Endothelial cell of umbilical vein (primary cell): ENCODE measurements around the gene HMBS. TPM values are rescaled to one million over a fixed set of nuclear protein-coding genes. Genes with fewer than 3 reads are reported as not detected.
A peak's percentile ranks its signal among the peaks of the same experiment; 100 is the strongest.
"Not testable (repeated sequence)": the region's sequence is repeated elsewhere in the genome, so short reads cannot be mapped to it uniquely, and the experiment has no call there.

ENCODE experiments used
- BruUV-seq: library from RNA; stranded (reverse); fragments of 400-500 nt; replicated peaks from 2 replicates; lab custom pipeline; 2021; lab: Mats Ljungman, UMichigan
- CTCF ChIA-PET: fragments of 300-600, 350-600 bp; sonication (Branson Sonifier 250); formaldehyde crosslinking; loops from one replicate; lab custom pipeline; 2021; ENCODE audit warnings: antibody characterized with exemption, inconsistent platforms; lab: Charles Lee
- POLR2A ChIA-PET: fragments of 300-600, 350-600 bp; sonication (Branson Sonifier 250); formaldehyde crosslinking; loops from one replicate; lab custom pipeline; 2021; ENCODE audit warnings: antibody characterized with exemption, inconsistent platforms; lab: Charles Lee
- DNase-seq: peaks from one replicate; pipeline ENCODE4 v3.0.0-alpha.2; 2011; ENCODE audit warnings: low read depth, low spot score
- FAIRE-seq: peaks from 2 replicates; lab custom pipeline; 2011; peaks lifted over from hg19 to GRCh38; lab: Jason Lieb, UNC
- H2AFZ ChIP-seq: 2 replicates; pipeline ENCODE4 v1.6.0; 2012; ENCODE audit warnings: low read depth, low read length, control low read depth, inconsistent platforms
- H3K27ac ChIP-seq: 2 replicates; pipeline ENCODE4 v1.5.1; 2011; ENCODE audit warnings: low read depth, mild to moderate bottlenecking, control low read depth, low read length, moderate library complexity; ENCODE audit not compliant: insufficient read depth
- H3K27me3 ChIP-seq, 2 experiments: 2 replicates each; pipeline versions ENCODE4 v1.6.0 to v1.6.1; 2011; ENCODE audit warnings: low read length in 2 of 2, mixed read lengths in 1 of 2; ENCODE audit not compliant: control insufficient read depth in 2 of 2, insufficient read depth in 2 of 2
- H3K36me3 ChIP-seq, 2 experiments: 2 replicates in 1 of 2; 3 replicates in 1 of 2; pipeline ENCODE4 v1.5.1; 2011; ENCODE audit warnings: low read length in 2 of 2, mild to moderate bottlenecking in 1 of 2, moderate library complexity in 1 of 2; ENCODE audit not compliant: control insufficient read depth in 2 of 2, insufficient read depth in 2 of 2; ENCODE audit errors: extremely low read depth in 1 of 2
- H3K4me1 ChIP-seq: 3 replicates; pipeline ENCODE4 v1.5.1; 2011; ENCODE audit warnings: mild to moderate bottlenecking, low read length; ENCODE audit not compliant: control insufficient read depth, insufficient read depth; ENCODE audit errors: extremely low read depth
- H3K4me2 ChIP-seq: 2 replicates; pipeline ENCODE4 v1.6.1; 2011; ENCODE audit warnings: low read length, control low read depth, mixed read lengths; ENCODE audit not compliant: insufficient read depth
- H3K4me3 ChIP-seq, 3 experiments: fragments of 200-600 bp in 1 of 3; sonication (generic), shearing (Covaris generic) in 1 of 3; replicated peaks in 1 of 3; 2 replicates each; pipeline ENCODE4 v1.5.1; 2011 to 2016; ENCODE audit warnings: control low read depth in 3 of 3, low read length in 3 of 3, mild to moderate bottlenecking in 2 of 3, inconsistent platforms in 1 of 3, low read depth in 1 of 3, moderate library complexity in 1 of 3; ENCODE audit not compliant: insufficient read depth in 1 of 3
- H3K79me2 ChIP-seq: 2 replicates; pipeline ENCODE4 v1.6.0; 2012; ENCODE audit warnings: low read length, inconsistent platforms; ENCODE audit not compliant: control insufficient read depth, insufficient read depth
- H3K9ac ChIP-seq: replicated peaks from 2 replicates; pipeline ENCODE3; 2011; ENCODE audit warnings: low read length, control low read depth; ENCODE audit not compliant: insufficient read depth; ENCODE audit errors: extremely low read depth
- H3K9me1 ChIP-seq: replicated peaks from 3 replicates; pipeline ENCODE4 v1.6.0; 2011; ENCODE audit warnings: mild to moderate bottlenecking, low read length; ENCODE audit not compliant: control insufficient read depth, insufficient read depth; ENCODE audit errors: extremely low read depth
- H3K9me3 ChIP-seq: replicated peaks from 2 replicates; pipeline ENCODE4 v1.5.1; 2012; ENCODE audit warnings: low read length, inconsistent platforms; ENCODE audit not compliant: control insufficient read depth, insufficient read depth
- H4K20me1 ChIP-seq: replicated peaks from 2 replicates; pipeline ENCODE3; 2011; ENCODE audit warnings: mild to moderate bottlenecking, low read length; ENCODE audit not compliant: control insufficient read depth, insufficient read depth; ENCODE audit errors: extremely low read depth
- CTCF ChIP-seq, 2 donors: IDR thresholded peaks; 1 replicate in 1 of 2; 2 replicates in 1 of 2; pipeline ENCODE4 v1.5.1; 2011; ENCODE audit warnings: low read length in 2 of 2, mild to moderate bottlenecking in 2 of 2, moderate library complexity in 2 of 2, control low read depth in 1 of 2, inconsistent platforms in 1 of 2, low read depth in 1 of 2; ENCODE audit not compliant: insufficient read depth in 1 of 2; ENCODE audit errors: extremely low read depth in 1 of 2
- EZH2 ChIP-seq: IDR thresholded peaks from 2 replicates; pipeline ENCODE4 v1.6.1; 2012; ENCODE audit warnings: borderline replicate concordance, low read depth, mild to moderate bottlenecking, moderate library complexity, low read length, inconsistent platforms; ENCODE audit not compliant: severe bottlenecking
- MAX ChIP-seq: IDR thresholded peaks from 2 replicates; pipeline ENCODE4 v1.6.1; 2011; ENCODE audit not compliant: insufficient read depth, insufficient read length
- MYC ChIP-seq: IDR thresholded peaks from one replicate; pipeline ENCODE4 v1.6.1; 2011; ENCODE audit warnings: mild to moderate bottlenecking, low read depth, low read length
- POLR2A ChIP-seq: IDR thresholded peaks from 2 replicates; pipeline ENCODE4 v1.6.1; 2012; ENCODE audit warnings: low read depth, mild to moderate bottlenecking, control low read depth, low read length
- dilution Hi-C: fragments of 300-500 bp; cut with MboI; formaldehyde crosslinking; loops from one replicate; pipeline ENCODE4 v1.15.0; 2019; ENCODE audit warnings: low sequenced_read_pairs; ENCODE audit not compliant: extremely low pct_ligation_motif_present
- intact Hi-C: fragments of 100-400 bp; cut with micrococcal nuclease; formaldehyde crosslinking; loops from one replicate; pipeline ENCODE4 v1.10.0; 2022
- polyA plus RNA-seq, 4 experiments: library from polyadenylated mRNA; depleted of rRNA in 3 of 4; stranded (reverse) in 3 of 4; unstranded in 1 of 4; fragments of >200 nt; gene quantifications; 2 replicates each; pipeline versions ENCODE4 v1.2.1 to v1.2.3, GENCODE V29; 2011 to 2012; ENCODE audit warnings: missing spikeins in 1 of 4
- total RNA-seq: library from RNA; stranded (reverse); gene quantifications from 2 replicates; pipeline ENCODE4 v1.2.3, GENCODE V29; 2021

HMBS gene
- total and polyA plus RNA-seq, 2 donors (not counting 3 experiments of a cell fraction or from before 2014, with no cell fraction given): 13.5 to 24.8 TPM

- FAIRE-seq: peak; percentile 55
- H3K4me1 ChIP-seq: peaks cover 7% of the 10 kb centered on the region
- no TSS peak for BruUV-seq
Observed at GRCh38 chr11:119134389-119134978, 49.8 kb downstream of the HMBS start.

GRCh38 chr11:119139276-119139675 is 54.6 kb downstream of the HMBS start:
- H3K4me3 ChIP-seq, FAIRE-seq, BruUV-seq, H3K9me3 ChIP-seq, H3K9ac ChIP-seq, H3K27me3 ChIP-seq, dilution Hi-C loops, H3K4me1 ChIP-seq, DNase-seq, H4K20me1 ChIP-seq, H2AFZ ChIP-seq, H3K4me2 ChIP-seq, intact Hi-C loops, H3K27ac ChIP-seq, H3K36me3 ChIP-seq, POLR2A ChIA-PET, H3K9me1 ChIP-seq, H3K79me2 ChIP-seq: not testable (repeated sequence)
- CTCF ChIA-PET: interaction anchor here (1.0 kb wide), 1 partner anchor 30 kb away, joined by 3 read pairs; the partner anchor contains the start of gene NLRX1

More at GRCh38 chr11:119134389-119134978, 49.8 kb downstream of the HMBS start:
- no peak overlapping the region for H3K4me3 ChIP-seq
- CTCF ChIA-PET: interaction anchor here (0.6 to 2.4 kb wide), 9 partner anchors 9 to 135 kb away, joined by 3 to 12 read pairs (median 5); partner anchors contain the start of gene DPAGT1
- no peaks in the 10 kb centered on the region for H3K9me1 ChIP-seq
- peaks cover 9 to 33% of the 10 kb centered on the region in 2 experiments for H3K36me3 ChIP-seq
- H2AFZ ChIP-seq: no peak overlapping the region
- H4K20me1 ChIP-seq: no peaks in the 10 kb centered on the region
- dilution Hi-C loops: no loop called here
- TF ChIP-seq MYC: no peak
- TF ChIP-seq EZH2: no peak
- TF ChIP-seq POLR2A: no peak
- TF ChIP-seq MAX: no peak
- TF ChIP-seq CTCF (IDR thresholded peaks at IDR 0.05; ENCODE audit: extremely low read depth in 1 of 2, insufficient read depth in 1 of 2, low read depth in 1 of 2, low read length in 2 of 2): peak; percentile 58 to 77
- no peaks in the 10 kb centered on the region for H3K79me2 ChIP-seq
- H3K27ac ChIP-seq: no peak overlapping the region
- H3K27me3 ChIP-seq: no peaks in the 10 kb centered on the region
- POLR2A ChIA-PET: no interaction called here
- intact Hi-C loops: no loop called here
- DNase-seq: no peak
- H3K4me2 ChIP-seq: no peak overlapping the region
- H3K9ac ChIP-seq: no peak overlapping the region
- no peaks in the 10 kb centered on the region for H3K9me3 ChIP-seq

Other genes starting within 250 kb of the HMBS start
- gene CXCR5, start 201.0 kb upstream of the HMBS start, total RNA-seq: not detected in 2 replicates
- gene CXCR5, start 201.0 kb upstream of the HMBS start, polyA plus RNA-seq: not detected in 2 replicates
- 44.7 and 48.8 TPM in 2 replicates for gene BCL9L, start 159.0 kb upstream of the HMBS start, total RNA-seq
- gene BCL9L, start 159.0 kb upstream of the HMBS start, polyA plus RNA-seq: 7.3 and 10.2 TPM in 2 replicates
- gene UPK2, start 128.6 kb upstream of the HMBS start, total RNA-seq: not detected in 2 replicates
- 0.11 and 0.13 TPM in 2 replicates for gene UPK2, start 128.6 kb upstream of the HMBS start, polyA plus RNA-seq
- gene FOXR1, start 113.1 kb upstream of the HMBS start, total RNA-seq: not detected in 2 replicates
- gene FOXR1, start 113.1 kb upstream of the HMBS start, polyA plus RNA-seq: not detected in 2 replicates
- 39.0 and 41.8 TPM in 2 replicates for gene CENATAC, start 86.7 kb upstream of the HMBS start, total RNA-seq
- gene CENATAC, start 86.7 kb upstream of the HMBS start, polyA plus RNA-seq: 14.2 and 14.6 TPM in 2 replicates
- gene RPS25, start 66.5 kb upstream of the HMBS start, total RNA-seq: 992 and 1,027 TPM in 2 replicates
- gene RPS25, start 66.5 kb upstream of the HMBS start, polyA plus RNA-seq: 579 and 887 TPM in 2 replicates
- 64.2 and 79.3 TPM in 2 replicates for gene TRAPPC4, start 66.1 kb upstream of the HMBS start, total RNA-seq
- 180 and 224 TPM in 2 replicates for gene TRAPPC4, start 66.1 kb upstream of the HMBS start, polyA plus RNA-seq
- 19.9 and 21.5 TPM in 2 replicates for gene SLC37A4, start 54.0 kb upstream of the HMBS start, total RNA-seq
- 36.5 and 41.9 TPM in 2 replicates for gene SLC37A4, start 54.0 kb upstream of the HMBS start, polyA plus RNA-seq
- 286 and 302 TPM in 2 replicates for gene HYOU1, start 27.7 kb upstream of the HMBS start, total RNA-seq
- gene HYOU1, start 27.7 kb upstream of the HMBS start, polyA plus RNA-seq: 318 and 355 TPM in 2 replicates
- gene VPS11, start 17.1 kb upstream of the HMBS start, total RNA-seq: 27.0 and 31.0 TPM in 2 replicates
- 25.4 and 26.4 TPM in 2 replicates for gene VPS11, start 17.1 kb upstream of the HMBS start, polyA plus RNA-seq
- gene DPAGT1, start 17.0 kb downstream of the HMBS start, total RNA-seq: 48.4 and 62.0 TPM in 2 replicates
- 203 and 212 TPM in 2 replicates for gene DPAGT1, start 17.0 kb downstream of the HMBS start, polyA plus RNA-seq
- gene C2CD2L, start 22.5 kb downstream of the HMBS start, total RNA-seq: 10.4 and 10.5 TPM in 2 replicates
- 9.1 and 10.2 TPM in 2 replicates for gene C2CD2L, start 22.5 kb downstream of the HMBS start, polyA plus RNA-seq
- 32.6 and 33.4 TPM in 2 replicates for gene HINFP, start 36.7 kb downstream of the HMBS start, total RNA-seq
- gene HINFP, start 36.7 kb downstream of the HMBS start, polyA plus RNA-seq: 30.8 and 34.6 TPM in 2 replicates
- 0.67 and 1.7 TPM in 2 replicates for gene ABCG4, start 64.2 kb downstream of the HMBS start, total RNA-seq
- gene ABCG4, start 64.2 kb downstream of the HMBS start, polyA plus RNA-seq: 1.0 TPM in 2 replicates
- 14.6 and 15.1 TPM in 2 replicates for gene NLRX1, start 83.8 kb downstream of the HMBS start, total RNA-seq
- gene NLRX1, start 83.8 kb downstream of the HMBS start, polyA plus RNA-seq: 15.5 and 18.3 TPM in 2 replicates
- gene NHERF4, start 100.6 kb downstream of the HMBS start, total RNA-seq: not detected in 2 replicates
- gene NHERF4, start 100.6 kb downstream of the HMBS start, polyA plus RNA-seq: not detected in 2 replicates
- gene CBL, start 121.5 kb downstream of the HMBS start, total RNA-seq: 40.1 and 41.5 TPM in 2 replicates
- 12.5 and 15.5 TPM in 2 replicates for gene CBL, start 121.5 kb downstream of the HMBS start, polyA plus RNA-seq
- 1,012 and 1,027 TPM in 2 replicates for gene MCAM, start 232.2 kb downstream of the HMBS start, total RNA-seq
- gene MCAM, start 232.2 kb downstream of the HMBS start, polyA plus RNA-seq: 2,543 and 3,419 TPM in 2 replicates
- gene RNF26, start 249.6 kb downstream of the HMBS start, total RNA-seq: 37.9 and 40.1 TPM in 2 replicates
- gene RNF26, start 249.6 kb downstream of the HMBS start, polyA plus RNA-seq: 41.6 and 43.8 TPM in 2 replicates